HG03342 (cell line): ENCODE measurements around the gene MYB.
A peak's percentile ranks its signal among the peaks of the same experiment; 100 is the strongest.
"Not testable (repeated sequence)": the region's sequence is repeated elsewhere in the genome, so short reads cannot be mapped to it uniquely, and the experiment has no call there.

Source experiments
- ATAC-seq: cut with Tn5 transposase; IDR thresholded peaks from one replicate; pipeline ENCODE4 v1.9.1; 2021; ENCODE audit warnings: mild to moderate bottlenecking, moderate library complexity; ENCODE audit not compliant: unreplicated experiment

MYB gene

DNA sequence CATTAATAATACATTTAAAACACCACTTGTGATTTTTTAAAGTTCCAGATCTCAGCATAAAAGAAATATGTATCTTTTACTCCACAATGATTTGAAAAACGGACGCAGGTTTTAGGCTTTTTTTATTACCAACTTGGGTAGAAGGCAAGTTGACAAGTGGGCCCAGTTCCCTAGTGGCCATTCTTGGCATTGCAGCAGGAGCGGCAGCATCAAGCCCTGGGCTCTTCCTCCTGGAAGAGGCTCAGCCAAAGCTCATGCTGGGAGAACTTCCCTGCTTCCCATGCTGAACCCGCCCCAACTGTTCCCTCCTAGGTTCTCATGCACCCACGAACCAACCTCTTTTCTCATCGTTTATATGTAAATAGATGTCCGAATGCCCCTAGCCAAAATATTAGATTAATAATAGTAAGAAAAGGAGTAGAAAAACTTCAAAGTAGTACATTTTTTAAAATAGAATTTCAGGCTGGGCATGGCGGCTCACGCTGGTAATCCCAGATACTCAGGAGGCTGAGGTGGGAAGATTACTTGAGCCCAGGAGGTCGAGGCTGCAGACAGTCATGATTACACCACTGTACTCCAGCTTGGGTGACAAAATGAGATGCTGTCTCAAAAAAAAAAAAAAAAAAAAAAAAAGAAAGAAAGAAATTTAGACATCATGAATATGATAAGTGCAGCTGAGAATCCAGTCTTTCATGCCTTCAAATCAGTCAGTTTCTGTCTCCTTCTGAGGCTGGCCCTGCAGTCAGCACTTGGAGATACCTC is 18.2 kb upstream of the MYB start:
- ATAC-seq = no peak

GRCh38 chr6:135163440-135163738 is 17.7 kb upstream of the MYB start:
- peak; percentile 52 for ATAC-seq

- ATAC-seq = not testable (repeated sequence)
Observed at GRCh38 chr6:135164387-135164786, 16.7 kb upstream of the MYB start.

GRCh38 chr6:135165031-135165430 is 16.1 kb upstream of the MYB start:
- no peak for ATAC-seq

DNA sequence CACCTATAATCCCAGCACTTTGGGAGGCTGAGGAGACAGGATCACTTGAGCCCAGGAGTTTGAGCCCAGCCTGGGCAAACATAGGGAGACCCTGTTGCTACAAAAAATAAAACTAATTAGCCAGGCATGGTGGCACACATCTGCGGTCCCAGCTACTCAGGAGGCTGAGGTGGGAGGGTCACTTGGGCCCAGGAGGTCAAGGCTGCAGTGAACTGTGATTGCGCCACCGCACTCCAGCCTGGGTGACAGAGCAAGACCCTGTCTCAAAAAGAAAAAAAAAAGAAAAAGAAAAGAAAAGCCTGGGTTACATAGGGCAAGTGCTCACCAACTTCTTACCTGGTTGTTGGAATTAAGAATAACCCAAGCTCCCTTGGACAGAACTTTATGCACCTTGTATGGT is 14.6 kb upstream of the MYB start:
- no peak for ATAC-seq

DNA sequence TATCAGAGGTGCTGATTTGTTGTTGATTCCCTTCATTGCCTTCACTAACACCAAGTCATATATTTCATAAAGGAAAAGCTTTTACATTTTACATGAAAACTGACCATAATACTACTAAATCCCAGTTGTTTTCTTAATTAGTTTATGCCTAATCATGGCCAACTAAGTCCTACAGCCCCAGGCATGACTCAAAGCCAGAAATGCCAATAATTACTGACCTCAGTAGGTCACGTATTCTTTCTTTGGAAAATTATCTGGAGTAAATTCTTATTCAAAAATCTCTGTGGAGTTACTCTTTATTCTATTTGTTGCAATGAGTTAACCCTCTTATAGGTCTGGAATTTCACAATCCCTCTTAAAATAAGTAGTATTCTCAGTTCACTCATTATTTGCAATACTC is 13.5 kb upstream of the MYB start:
- no peak for ATAC-seq

- no peak for ATAC-seq
Observed at GRCh38 chr6:135168766-135169165, 12.3 kb upstream of the MYB start.

- peak; percentile 21 for ATAC-seq
Observed at GRCh38 chr6:135170238-135170637, 10.9 kb upstream of the MYB start.

DNA sequence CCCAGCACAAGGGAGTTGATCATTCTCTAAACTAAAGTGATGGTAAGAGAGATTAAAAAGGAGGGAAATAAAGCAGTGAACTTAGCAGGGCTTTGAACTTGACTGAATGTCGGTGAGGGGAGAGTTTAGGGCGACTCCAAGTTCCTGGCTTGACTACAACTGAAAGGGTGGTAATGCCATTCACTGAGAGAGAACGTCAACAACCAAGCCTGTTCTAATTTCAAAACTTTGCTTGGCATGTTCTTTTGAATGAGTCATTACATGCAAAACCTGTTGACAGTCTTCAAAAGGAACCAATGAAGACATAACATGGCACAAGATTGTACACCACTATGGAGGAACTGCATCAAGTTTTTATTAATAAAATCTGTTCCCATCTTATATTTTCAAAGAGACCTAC is 10.3 kb upstream of the MYB start:
- peak; percentile 45 for ATAC-seq

DNA sequence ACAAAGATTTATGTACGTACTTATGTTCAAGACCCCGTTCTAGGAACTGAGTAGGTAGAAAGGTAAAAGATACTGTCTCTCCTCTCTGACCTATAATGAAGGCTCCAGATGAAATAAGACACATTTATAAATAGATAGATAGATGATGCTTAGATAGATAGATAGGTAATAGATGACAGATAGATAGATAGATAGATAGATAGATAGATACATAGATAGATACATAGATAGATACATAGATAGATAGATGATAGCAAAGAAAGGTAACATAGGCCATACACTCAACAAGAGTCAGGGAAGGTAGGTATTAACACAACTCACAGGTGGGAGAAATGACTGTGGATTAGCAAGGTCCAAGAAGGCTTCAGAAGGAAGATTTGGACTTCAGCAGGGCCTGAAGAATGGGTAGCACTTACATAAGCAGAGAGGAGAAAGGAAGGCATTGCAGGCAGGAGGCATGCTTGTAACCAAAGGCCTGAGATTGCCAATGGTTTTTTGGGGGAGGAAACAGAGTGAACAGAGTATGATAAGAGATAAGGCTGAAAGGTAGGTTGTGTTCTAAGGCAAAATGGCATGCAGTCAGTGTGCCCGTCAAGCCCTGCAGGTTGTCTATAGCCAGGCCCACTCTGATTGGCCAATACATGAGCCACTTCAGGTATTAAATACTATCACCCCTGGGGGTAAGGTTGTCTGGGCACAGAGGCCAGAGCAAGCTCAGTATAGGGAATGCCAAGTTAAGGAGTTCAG is 7.7 kb upstream of the MYB start:
- ATAC-seq = no peak

DNA sequence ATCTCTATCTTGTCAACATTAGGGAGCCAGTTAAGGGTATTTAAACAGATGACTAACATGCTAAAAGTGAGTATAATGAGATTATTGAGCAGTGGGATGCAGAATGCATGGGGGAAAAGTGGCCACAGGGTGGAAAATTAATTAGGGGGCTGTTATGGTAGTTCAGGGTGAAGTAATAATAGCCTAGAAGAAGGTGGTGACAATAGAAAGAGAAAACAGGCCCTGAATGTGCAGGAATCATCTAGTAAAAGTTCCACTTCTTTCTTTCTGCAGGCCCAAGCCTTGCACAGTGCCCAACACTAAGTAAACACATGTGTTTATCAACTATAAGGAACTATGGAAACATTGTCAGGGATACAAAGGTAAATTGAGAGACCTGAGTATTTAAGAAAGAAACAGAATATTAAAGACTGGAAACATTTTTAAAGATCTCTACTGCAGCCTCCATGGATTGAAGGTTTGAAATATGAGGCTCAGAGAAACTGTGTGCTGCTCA is 7.1 kb upstream of the MYB start:
- no peak for ATAC-seq

DNA sequence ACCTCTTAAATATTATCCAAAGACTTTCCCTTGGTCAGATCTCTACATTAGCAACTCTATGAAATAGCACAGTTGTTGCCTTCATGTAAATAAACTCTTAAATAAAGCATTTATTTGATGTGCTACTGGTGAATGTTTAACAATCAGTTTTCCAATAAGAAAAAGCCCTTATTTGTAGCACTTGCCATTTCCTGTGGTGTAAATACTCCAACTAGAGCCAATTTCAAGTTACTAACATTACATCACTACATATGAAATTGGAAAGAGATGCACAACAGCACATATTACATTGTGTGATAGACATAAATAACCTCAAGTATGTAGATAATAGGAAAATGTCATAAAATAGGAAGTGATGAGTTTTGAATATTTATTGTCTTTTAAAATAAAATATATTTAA is 5.0 kb upstream of the MYB start:
- ATAC-seq = no peak

DNA sequence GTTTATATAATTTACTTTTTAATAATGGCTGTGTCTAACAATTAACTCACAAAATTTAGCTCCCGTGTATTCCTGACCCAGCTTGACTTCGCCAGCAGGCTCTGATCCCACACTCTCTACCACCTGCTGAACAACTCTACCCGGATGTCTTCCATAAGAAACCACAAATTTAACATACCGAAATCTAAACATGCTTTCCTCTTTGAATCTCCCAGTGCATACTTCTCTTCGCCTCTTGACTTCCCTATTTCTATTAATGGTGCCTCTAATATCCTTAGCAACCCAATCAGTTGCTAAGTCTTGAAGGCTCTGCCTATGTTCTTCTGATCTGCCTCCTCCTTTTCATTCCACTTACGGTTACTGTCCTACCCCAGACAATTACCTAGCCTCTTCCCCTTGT is 4.6 kb upstream of the MYB start:
- ATAC-seq = no peak

GRCh38 chr6:135179372-135179771 is 1.7 kb upstream of the MYB start:
- ATAC-seq = no peak

GRCh38 chr6:135179920-135180541 is 1.1 kb upstream of the MYB start:
- no peak for ATAC-seq

GRCh38 chr6:135181333-135182070 is 394 bp downstream of the MYB start:
- no peak for ATAC-seq

DNA sequence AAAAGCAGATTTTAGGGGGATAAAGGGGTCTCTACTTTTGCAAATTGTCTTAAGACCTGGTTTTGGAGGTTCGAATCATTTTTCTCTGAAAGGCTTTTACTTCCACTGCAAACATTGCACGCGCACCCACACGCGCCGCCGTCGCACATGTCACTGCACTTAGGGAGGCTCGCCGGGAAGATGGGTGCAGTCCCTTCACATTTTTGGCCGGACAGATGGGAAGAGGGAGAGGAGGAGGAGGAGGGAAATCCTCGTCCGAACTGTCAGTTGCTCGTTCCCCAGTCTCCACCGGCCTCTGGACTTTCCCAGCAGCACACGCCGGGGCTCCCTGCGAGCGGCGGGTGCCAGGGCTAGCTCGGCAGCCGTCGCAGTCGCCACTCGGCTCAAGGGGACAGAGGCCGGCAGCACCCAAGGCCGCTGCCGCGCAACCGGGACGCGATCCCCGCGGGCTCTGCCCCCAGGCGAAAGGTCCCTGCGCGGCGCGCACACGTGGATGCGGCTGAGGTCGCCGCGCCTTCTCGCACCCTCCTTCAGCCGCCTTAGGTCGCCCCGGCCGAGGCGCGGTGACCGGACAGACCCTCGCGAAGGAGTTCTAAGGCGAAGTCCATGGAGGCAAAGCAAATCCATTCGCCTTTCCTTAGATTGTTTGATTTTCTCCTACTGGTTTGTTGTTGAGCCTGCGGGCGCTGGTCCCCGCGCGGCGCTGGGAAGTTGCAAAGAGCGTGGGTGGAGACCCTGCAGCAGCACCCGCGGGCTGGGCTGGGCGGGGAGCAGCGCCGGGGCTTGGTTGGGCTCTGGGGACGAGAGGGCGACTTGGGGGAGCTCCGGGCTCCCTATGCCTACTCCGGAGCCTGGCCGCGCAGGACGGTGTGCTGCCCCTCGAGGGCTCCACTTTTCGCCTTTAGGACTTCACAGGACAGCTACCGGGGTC is 1.2 kb downstream of the MYB start:
- ATAC-seq = peak; percentile 1

DNA sequence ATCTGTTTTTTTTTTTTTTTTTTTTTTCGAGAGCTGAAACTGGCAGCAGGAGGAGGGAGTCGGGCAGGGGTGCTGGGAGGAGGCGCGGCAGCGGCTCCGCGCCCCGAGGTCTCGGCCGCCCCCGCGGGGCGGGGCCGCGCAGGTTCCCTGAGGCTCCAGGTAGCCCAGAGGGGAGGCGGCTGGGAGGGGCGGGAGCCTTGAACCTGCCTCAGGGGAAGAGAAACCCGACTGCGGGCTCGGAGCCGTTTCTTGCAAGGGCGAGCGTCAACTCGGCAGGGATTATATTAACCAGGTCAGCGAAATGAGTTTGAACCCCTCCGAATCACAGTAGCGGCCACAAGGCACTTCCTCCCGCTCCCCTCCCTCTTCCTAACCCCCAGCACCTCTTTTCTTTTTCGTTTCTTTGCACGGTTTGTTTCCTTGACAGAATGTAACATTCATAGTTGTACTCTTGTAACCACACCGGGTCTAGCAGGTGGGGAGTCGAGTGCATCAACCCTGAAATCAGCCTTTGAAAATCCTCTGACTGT is 2.0 kb downstream of the MYB start:
- peak; percentile 50 for ATAC-seq

GRCh38 chr6:135183532-135184440 is 2.7 kb downstream of the MYB start:
- peak; percentile 46 for ATAC-seq
